Caco-2 (cell line): Measurements from ENCODE around the gene NGFR. TPM values are rescaled to one million over a fixed set of nuclear protein-coding genes. Genes with fewer than 3 reads are reported as not detected.

Experiments used
- BruUV-seq: library from RNA; stranded (reverse); fragments of 400-500 nt; replicated peaks from 2 replicates; lab custom pipeline; 2021; lab: Mats Ljungman, UMichigan
- CTCF ChIA-PET: fragments of 300-600 bp; sonication (Branson Sonifier 250); formaldehyde crosslinking; loops from one replicate; lab custom pipeline; 2022; ENCODE audit warnings: antibody characterized with exemption; lab: Charles Lee
- POLR2A ChIA-PET: fragments of 300-600 bp; sonication (Branson Sonifier 250); formaldehyde crosslinking; loops from one replicate; lab custom pipeline; 2022; ENCODE audit warnings: antibody characterized with exemption; lab: Charles Lee
- DNase-seq, 2 experiments: peaks; one replicate each; pipeline versions ENCODE4 v3.0.0 to v3.0.0-alpha.2; 2020 to 2022
- H3K27me3 ChIP-seq: replicated peaks from 2 replicates; pipeline ENCODE4 v1.6.0; 2011; ENCODE audit warnings: low read length; ENCODE audit not compliant: control insufficient read depth, insufficient read depth
- H3K36me3 ChIP-seq: 2 replicates; pipeline ENCODE4 v1.5.1; 2011; ENCODE audit warnings: low read length; ENCODE audit not compliant: control insufficient read depth, insufficient read depth
- H3K4me1 ChIP-seq: fragments of 250-450 bp; sonication (Bioruptor Pico); 2 replicates; pipeline ENCODE4 v1.5.1; 2020; ENCODE audit warnings: mild to moderate bottlenecking
- H3K4me3 ChIP-seq: 2 replicates; pipeline ENCODE4 v1.5.1; 2011; ENCODE audit warnings: low read depth, mild to moderate bottlenecking, control low read depth, low read length
- H3K9me3 ChIP-seq: fragments of 250-450 bp; sonication (Bioruptor Pico); 2 replicates; pipeline ENCODE4 v1.5.1; 2020; ENCODE audit warnings: mild to moderate bottlenecking, moderate library complexity
- H3K27ac Mint-ChIP-seq: one replicate; pipeline ENCODE4 v1.8.0; 2022; ENCODE audit warnings: mixed read lengths; ENCODE audit not compliant: unreplicated experiment
- H3K27me3 Mint-ChIP-seq: one replicate; pipeline ENCODE4 v1.8.0; 2022; ENCODE audit warnings: mixed read lengths; ENCODE audit not compliant: insufficient read depth, unreplicated experiment
- H3K36me3 Mint-ChIP-seq: one replicate; pipeline ENCODE4 v1.8.0; 2022; ENCODE audit warnings: mild to moderate bottlenecking, mixed read lengths; ENCODE audit not compliant: insufficient read depth, unreplicated experiment
- H3K4me1 Mint-ChIP-seq: one replicate; pipeline ENCODE4 v1.8.0; 2022; ENCODE audit warnings: low read depth, mixed read lengths; ENCODE audit not compliant: unreplicated experiment
- H3K4me3 Mint-ChIP-seq: one replicate; pipeline ENCODE4 v1.8.0; 2022; ENCODE audit warnings: mild to moderate bottlenecking, moderate library complexity, mixed read lengths; ENCODE audit not compliant: unreplicated experiment
- H3K9me3 Mint-ChIP-seq: one replicate; pipeline ENCODE4 v1.8.0; 2022; ENCODE audit warnings: mixed read lengths; ENCODE audit not compliant: unreplicated experiment
- CTCF ChIP-seq, 2 experiments: fragments of 200-600 bp in 1 of 2; IDR thresholded peaks; 1 replicate in 1 of 2; 2 replicates in 1 of 2; pipeline versions ENCODE4 v1.5.1 to v1.8.0; 2011 to 2022; ENCODE audit warnings: antibody characterized with exemption in 1 of 2, control low read depth in 1 of 2, inconsistent platforms in 1 of 2, low read depth in 1 of 2, low read length in 1 of 2, mild to moderate bottlenecking in 1 of 2, moderate library complexity in 1 of 2; ENCODE audit not compliant: insufficient read depth in 1 of 2, severe bottlenecking in 1 of 2, unreplicated experiment in 1 of 2
- intact Hi-C: fragments of 100-400 bp; cut with micrococcal nuclease; formaldehyde crosslinking; loops from one replicate; pipeline ENCODE4 v1.10.0; 2022; ENCODE audit not compliant: unreplicated experiment
- microRNA-seq: library from miRNA; unstranded; fragments of <30 nt; microRNA quantifications from one replicate; pipeline ENCODE4 v1.2.0, GENCODE V29; 2022
- total RNA-seq: library from RNA; stranded (reverse); gene quantifications from 2 replicates; pipeline ENCODE4 v1.2.3, GENCODE V29; 2022

NGFR gene
- total RNA-seq, 1 experiment from 2014 or later, result 1.6 TPM

GRCh38 chr17:49557312-49558024 lies 62.4 kb downstream of the NGFR start:
- Mint-ChIP-seq H3K4me3 (no peak overlapping the region), H3K4me1 (peaks cover 6% of the 10 kb centered on the region), H3K9me3 (no peaks in the 10 kb centered on the region), H3K27ac (no peak overlapping the region), H3K27me3 (peaks cover 7% of the 10 kb centered on the region), H3K36me3 (no peaks in the 10 kb centered on the region)
- intact Hi-C loops, result no loop called here
- peak; percentile 89 to 95 for TF ChIP-seq CTCF (IDR thresholded peaks at IDR 0.05; ENCODE audit: insufficient read depth in 1 of 2, low read depth in 1 of 2, low read length in 1 of 2, severe bottlenecking in 1 of 2, unreplicated experiment in 1 of 2)
- H3K4me3 ChIP-seq, result no peak overlapping the region
- ChIA-PET POLR2A (interaction anchor here (0.5 to 1.0 kb wide), 5 partner anchors 141 to 295 kb away, joined by 3 to 4 read pairs (median 3); partner anchors contain the start of gene PHB1), CTCF (interaction anchor here (0.6 to 4.3 kb wide), 48 partner anchors 8 to 296 kb away, joined by 3 to 106 read pairs (median 4); partner anchors contain the start of genes FAM117A, NGFR, NXPH3 and PHB1)
- BruUV-seq, result no TSS peak
- H3K27me3 ChIP-seq, result no peaks in the 10 kb centered on the region
- H3K36me3 ChIP-seq, result no peaks in the 10 kb centered on the region
- no peaks in the 10 kb centered on the region for H3K9me3 ChIP-seq
- no peaks in the 10 kb centered on the region for H3K4me1 ChIP-seq
- peak; percentile 83 for DNase-seq

Small RNA genes lying within 50 kb of the gene (microRNA-seq; reads per million reads assigned to microRNA genes)
- gene MIR6165, result not detected

Other genes with a start within 250 kb of the NGFR start
- 89.3 and 92.6 TPM in 2 replicates for gene ZNF652, start 133.0 kb upstream of the NGFR start, total RNA-seq
- gene PHB1, start 80.4 kb upstream of the NGFR start, total RNA-seq, result 761 and 848 TPM in 2 replicates
- 1.7 and 2.0 TPM in 2 replicates for gene NXPH3, start 80.6 kb downstream of the NGFR start, total RNA-seq
- 70.2 and 78.4 TPM in 2 replicates for gene SPOP, start 182.8 kb downstream of the NGFR start, total RNA-seq
- gene SLC35B1, start 212.7 kb downstream of the NGFR start, total RNA-seq, result 228 and 232 TPM in 2 replicates